Adrenal gland (tissue), 5 donors: ENCODE data around the gene ANKRD55.

ENCODE experiments used
- CTCF ChIP-seq, 6 experiments: fragments of 450-650 bp in 4 of 6; fragments of 200-600 bp in 2 of 6; sonication (generic) in 1 of 6; IDR thresholded peaks; 1 replicate in 5 of 6; 2 replicates in 1 of 6; pipeline versions ENCODE4 v1.5.1 to v1.8.0; 2016 to 2021; ENCODE audit warnings: antibody characterized with exemption in 6 of 6, mild to moderate bottlenecking in 2 of 6, moderate library complexity in 1 of 6
- POLR2A ChIP-seq, 2 donors: fragments of 450-650 bp; IDR thresholded peaks; one replicate each; pipeline ENCODE4 v1.6.1; 2017; ENCODE audit warnings: antibody characterized with exemption in 2 of 2, mild to moderate bottlenecking in 2 of 2, moderate library complexity in 1 of 2
- donor health status: DM: no; HTN: no; CAD: no.

- TF ChIP-seq POLR2A (IDR thresholded peaks at IDR 0.05) (no peak), CTCF (IDR thresholded peaks at IDR 0.05) (no peak)
These were observed 121.7 kb downstream of the ANKRD55 start for GRCh38 chr5:56111404-56111781.
